Measurements from ENCODE around the gene TSPOAP1.

Gene TSPOAP1

DNA sequence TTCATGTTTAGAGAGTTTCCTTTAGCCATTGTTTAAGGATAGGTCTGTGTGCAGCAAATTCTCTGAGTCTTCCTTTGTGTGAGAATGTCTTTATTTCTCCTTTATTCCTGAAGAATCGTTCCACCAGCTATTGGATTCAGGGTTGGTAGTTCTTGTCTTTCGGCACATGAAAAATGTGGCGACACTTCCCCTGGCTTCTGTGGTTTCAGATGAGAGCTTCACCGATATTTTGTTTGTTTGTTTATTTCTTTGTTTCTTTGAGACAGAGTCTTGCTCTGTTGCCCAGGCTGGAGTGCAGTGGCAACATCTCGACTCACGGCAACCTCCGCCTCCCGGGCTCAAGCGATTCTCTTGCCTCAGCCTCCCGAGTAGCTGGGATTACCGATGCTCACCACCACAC is 66.4 kb downstream of the TSPOAP1 start:
- no peak for DNase-seq (ENCODE audit: low read depth)

DNA sequence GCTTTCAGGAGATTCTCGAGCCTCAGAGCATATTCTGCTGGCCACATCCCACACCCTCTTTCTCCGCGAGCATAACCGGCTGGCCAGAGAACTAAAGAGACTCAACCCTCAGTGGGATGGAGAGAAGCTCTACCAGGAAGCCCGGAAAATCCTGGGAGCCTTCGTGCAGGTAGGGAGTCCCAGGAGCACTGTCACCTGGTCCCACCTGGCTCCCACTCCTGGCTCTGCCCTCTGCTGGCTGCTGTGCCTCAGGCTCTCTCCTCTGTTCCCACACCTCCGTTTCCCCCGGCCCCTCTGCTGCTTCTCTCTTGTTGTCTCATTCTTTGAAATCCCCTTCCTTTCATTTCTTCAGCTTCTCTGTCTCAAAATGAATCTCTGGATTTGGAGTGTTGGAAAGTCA is 73.8 kb downstream of the TSPOAP1 start:
- no peak for DNase-seq (ENCODE audit: low read depth)

DNA sequence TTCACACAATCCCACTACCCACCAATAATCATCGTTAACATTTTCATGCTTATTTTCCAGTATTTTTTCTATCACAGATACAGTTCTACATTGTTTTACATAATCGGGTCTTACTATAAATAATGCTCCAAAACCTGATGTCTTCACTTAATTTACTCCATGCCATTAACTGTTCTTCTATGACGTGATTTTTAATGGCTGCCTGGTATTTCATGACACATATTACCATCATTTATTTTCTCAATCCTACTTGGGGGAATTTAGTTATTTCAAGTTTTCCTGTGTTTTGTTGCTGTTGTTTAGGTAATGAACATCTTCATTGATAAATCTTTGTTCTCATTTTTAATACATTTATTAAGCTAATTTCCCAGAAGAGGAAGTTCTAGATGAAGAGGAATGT is 75.5 kb downstream of the TSPOAP1 start:
- DNase-seq (ENCODE audit: low read depth), result no peak

DNA sequence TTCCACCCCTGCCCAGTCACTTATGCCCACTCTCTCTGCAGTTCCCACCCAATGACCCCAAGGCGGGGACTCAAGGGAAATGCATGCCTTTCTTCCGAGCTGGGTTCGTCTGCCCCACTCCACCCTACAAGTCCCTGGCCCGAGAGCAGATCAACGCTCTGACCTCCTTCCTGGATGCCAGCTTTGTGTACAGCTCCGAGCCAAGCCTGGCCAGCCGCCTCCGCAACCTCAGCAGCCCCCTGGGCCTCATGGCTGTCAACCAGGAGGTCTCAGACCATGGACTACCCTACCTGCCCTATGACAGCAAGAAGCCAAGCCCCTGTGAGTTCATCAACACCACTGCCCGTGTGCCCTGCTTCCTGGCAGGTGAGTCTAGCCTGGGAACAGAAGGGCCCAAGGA is 76.5 kb downstream of the TSPOAP1 start:
- no peak for DNase-seq (ENCODE audit: low read depth)

Data from activated T-cell treated with anti-CD3 and anti-CD28 coated beads for 1 hour (primary cell).